H1 (cell line): ENCODE results near the gene CGB7. TPM values are rescaled to one million over a fixed set of nuclear protein-coding genes. Genes with fewer than 3 reads are reported as not detected.
"Not testable (repeated sequence)": the region's sequence is repeated elsewhere in the genome, so short reads cannot be mapped to it uniquely, and the experiment has no call there.

Experiments used
- CTCF ChIA-PET: fragments of 300-600 bp; sonication (Branson Sonifier 250); formaldehyde crosslinking; loops from one replicate; lab custom pipeline; 2021; ENCODE audit not compliant: partially characterized antibody; lab: Charles Lee
- POLR2A ChIA-PET: fragments of 300-600 bp; sonication (Branson Sonifier 250); formaldehyde crosslinking; loops from one replicate; lab custom pipeline; 2021; ENCODE audit warnings: inconsistent platforms; ENCODE audit not compliant: partially characterized antibody; lab: Charles Lee
- DNase-seq, 2 experiments: peaks; one replicate each; pipeline versions ENCODE4 v3.0.0 to v3.0.0-alpha.2; 2010 to 2022; ENCODE audit warnings: low spot score in 2 of 2, low read depth in 1 of 2, mixed read lengths in 1 of 2
- FAIRE-seq: peaks from 2 replicates; lab custom pipeline; 2011; peaks lifted over from hg19 to GRCh38; lab: Jason Lieb, UNC
- H2AFZ ChIP-seq: 2 replicates; pipeline ENCODE4 v1.8.1; 2012; ENCODE audit warnings: low read length, inconsistent platforms
- H2AK5ac ChIP-seq: 2 replicates; pipeline ENCODE4 v1.6.1; 2013; ENCODE audit warnings: low read depth, low read length
- H2BK120ac ChIP-seq: replicated peaks from 2 replicates; pipeline ENCODE3; 2013; ENCODE audit warnings: low read depth, low read length, inconsistent platforms
- H2BK12ac ChIP-seq: 2 replicates; pipeline ENCODE4 v1.6.1; 2013; ENCODE audit warnings: low read depth, low read length
- H2BK15ac ChIP-seq: 2 replicates; pipeline ENCODE4 v1.6.1; 2013; ENCODE audit warnings: low read length
- H2BK20ac ChIP-seq: 2 replicates; pipeline ENCODE4 v1.6.1; 2013; ENCODE audit warnings: low read length
- H2BK5ac ChIP-seq: 2 replicates; pipeline ENCODE4 v1.6.1; 2013; ENCODE audit warnings: low read depth, low read length
- H3K14ac ChIP-seq: 2 replicates; pipeline ENCODE4 v1.6.1; 2013; ENCODE audit warnings: inconsistent platforms; ENCODE audit not compliant: insufficient read length
- H3K18ac ChIP-seq: 2 replicates; pipeline ENCODE4 v1.6.1; 2013; ENCODE audit warnings: low read length; ENCODE audit errors: extremely low read depth
- H3K23ac ChIP-seq: 2 replicates; pipeline ENCODE4 v1.6.1; 2013; ENCODE audit warnings: inconsistent platforms; ENCODE audit not compliant: insufficient read length
- H3K23me2 ChIP-seq: 2 replicates; pipeline ENCODE4 v1.6.1; 2013; ENCODE audit warnings: low read depth, low read length
- H3K27ac ChIP-seq: 2 replicates; pipeline ENCODE4 v1.6.1; 2011; ENCODE audit warnings: low read depth, low read length, inconsistent platforms
- H3K27me3 ChIP-seq, 4 experiments: replicated peaks in 1 of 4; 1 replicate in 1 of 4; 2 replicates in 3 of 4; pipeline versions ENCODE4 v1.6.1 to v1.8.1; 2011 to 2013; ENCODE audit warnings: low read length in 3 of 4, mild to moderate bottlenecking in 3 of 4, inconsistent platforms in 2 of 4, mixed read lengths in 2 of 4, moderate library complexity in 1 of 4; ENCODE audit not compliant: control insufficient read depth in 3 of 4, insufficient read depth in 3 of 4; ENCODE audit errors: extremely low read depth in 1 of 4
- H3K36me3 ChIP-seq, 4 experiments: 2 replicates each; pipeline versions ENCODE4 v1.6.1 to v1.8.1; 2011 to 2013; ENCODE audit warnings: mild to moderate bottlenecking in 4 of 4, low read length in 3 of 4, moderate library complexity in 2 of 4, control low read depth in 1 of 4, inconsistent platforms in 1 of 4; ENCODE audit not compliant: insufficient read depth in 4 of 4, control insufficient read depth in 2 of 4
- H3K4ac ChIP-seq: replicated peaks from 2 replicates; pipeline ENCODE3; 2013; ENCODE audit warnings: low read length, low read depth, mixed read lengths, inconsistent platforms; ENCODE audit not compliant: insufficient read length
- H3K4me1 ChIP-seq, 4 experiments: replicated peaks in 1 of 4; 1 replicate in 1 of 4; 2 replicates in 3 of 4; pipeline versions ENCODE4 v1.6.1 to v1.8.1; 2011 to 2013; ENCODE audit warnings: low read length in 3 of 4, inconsistent platforms in 2 of 4, mixed read lengths in 1 of 4; ENCODE audit not compliant: insufficient read depth in 4 of 4, control insufficient read depth in 3 of 4
- H3K4me2 ChIP-seq, 2 experiments: 2 replicates each; pipeline versions ENCODE4 v1.6.1 to v1.8.1; 2011 to 2013; ENCODE audit warnings: low read depth in 2 of 2, low read length in 2 of 2, control low read depth in 1 of 2, inconsistent platforms in 1 of 2, mild to moderate bottlenecking in 1 of 2; ENCODE audit not compliant: insufficient read depth in 1 of 2
- H3K4me3 ChIP-seq, 4 experiments: fragments of 200-600, 300-600 bp in 1 of 4; sonication (generic), shearing (Covaris generic), sonication (Bioruptor Twin) in 1 of 4; 2 replicates each; pipeline versions ENCODE4 v1.5.1 to v1.8.1; 2011 to 2016; ENCODE audit warnings: low read length in 4 of 4, low read depth in 3 of 4, control low read depth in 2 of 4, inconsistent platforms in 2 of 4, mild to moderate bottlenecking in 2 of 4, mixed read lengths in 1 of 4, moderate library complexity in 1 of 4; ENCODE audit not compliant: insufficient read depth in 2 of 4; ENCODE audit errors: extremely low read depth in 1 of 4
- H3K56ac ChIP-seq: replicated peaks from 2 replicates; pipeline ENCODE3; 2013; ENCODE audit warnings: low read depth, mild to moderate bottlenecking, mixed read lengths, low read length, inconsistent platforms; ENCODE audit not compliant: insufficient read length
- H3K79me1 ChIP-seq: 2 replicates; pipeline ENCODE4 v1.6.1; 2013; ENCODE audit warnings: low read depth, low read length, control low read depth
- H3K79me2 ChIP-seq, 2 experiments: 2 replicates each; pipeline versions ENCODE4 v1.6.1 to v1.8.1; 2012 to 2013; ENCODE audit warnings: low read length in 2 of 2, mild to moderate bottlenecking in 2 of 2, inconsistent platforms in 1 of 2; ENCODE audit not compliant: insufficient read depth in 2 of 2, control insufficient read depth in 1 of 2
- H3K9ac ChIP-seq, 4 experiments: replicated peaks in 1 of 4; 1 replicate in 1 of 4; 2 replicates in 3 of 4; pipeline versions ENCODE4 v1.6.1 to v1.8.1; 2011 to 2013; ENCODE audit warnings: low read depth in 3 of 4, low read length in 3 of 4, control low read depth in 2 of 4, mild to moderate bottlenecking in 2 of 4, moderate library complexity in 2 of 4, inconsistent platforms in 1 of 4; ENCODE audit errors: extremely low read depth in 1 of 4
- H3K9me3 ChIP-seq, 2 experiments: 2 replicates each; pipeline versions ENCODE4 v1.6.1 to v1.8.1; 2012 to 2013; ENCODE audit warnings: mild to moderate bottlenecking in 2 of 2, moderate library complexity in 2 of 2, control low read depth in 1 of 2, inconsistent platforms in 1 of 2, low read depth in 1 of 2, low read length in 1 of 2, mixed read lengths in 1 of 2; ENCODE audit not compliant: insufficient read depth in 2 of 2
- H4K20me1 ChIP-seq, 2 experiments: replicated peaks in 1 of 2; 2 replicates each; pipeline versions ENCODE3 to v1.8.1; 2011 to 2013; ENCODE audit warnings: inconsistent platforms in 2 of 2, low read length in 2 of 2, mild to moderate bottlenecking in 1 of 2; ENCODE audit not compliant: insufficient read depth in 2 of 2, control insufficient read depth in 1 of 2
- H4K5ac ChIP-seq: 2 replicates; pipeline ENCODE4 v1.6.1; 2013; ENCODE audit warnings: low read length, low read depth, mixed read lengths, inconsistent platforms; ENCODE audit not compliant: insufficient read length
- H4K8ac ChIP-seq: 2 replicates; pipeline ENCODE4 v1.8.0; 2013; ENCODE audit warnings: mild to moderate bottlenecking, moderate library complexity, low read length, inconsistent platforms; ENCODE audit not compliant: insufficient read depth; ENCODE audit errors: extremely low read depth
- H4K91ac ChIP-seq: replicated peaks from 2 replicates; pipeline ENCODE3; 2013; ENCODE audit warnings: low read length, mixed read lengths, inconsistent platforms; ENCODE audit not compliant: insufficient read length
- CREB1 ChIP-seq: IDR thresholded peaks from 2 replicates; pipeline ENCODE4 v1.6.1; 2012; ENCODE audit warnings: inconsistent platforms
- TBP ChIP-seq: IDR thresholded peaks from 2 replicates; pipeline ENCODE4 v1.6.1; 2011; ENCODE audit warnings: low read depth, low read length, improper control_type of control experiment
- WGBS, 2 experiments: shearing (Covaris generic) in 1 of 2; methylation state at CpG; one replicate each; pipeline versions ENCODE4 v1.1.6 to v1.1.7; 2013 to 2015; ENCODE audit warnings: low lambda C conversion rate in 2 of 2, mixed read lengths in 2 of 2, inconsistent platforms in 1 of 2, low coverage in 1 of 2, missing lambda C conversion rate in 1 of 2; ENCODE audit not compliant: insufficient replicate concordance in 2 of 2, insufficient coverage in 1 of 2, insufficient read length in 1 of 2; ENCODE audit errors: extremely low coverage in 1 of 2, missing lambda C conversion rate in 1 of 2; 5-methylcytosine and 5-hydroxymethylcytosine counted together
- polyA plus RNA-seq, 7 experiments: library from polyadenylated mRNA; depleted of rRNA in 3 of 7; stranded (reverse) in 5 of 7; unstranded in 2 of 7; fragments of >200 nt in 5 of 7; fragments of 200-250 nt in 2 of 7; gene quantifications; 1 replicate in 5 of 7; 2 replicates in 1 of 7; 4 replicates in 1 of 7; pipeline versions ENCODE4 v1.2.1 to v1.2.3, GENCODE V29; 2011 to 2013; ENCODE audit warnings: missing spikeins in 2 of 7, mixed read lengths in 2 of 7
- total RNA-seq: library from RNA; stranded (reverse); fragmentation: NEBNext Ultra II Directional; extraction: Animal tissue kit (Norgen Biotek cat#: 25700); gene quantifications from 2 replicates; pipeline ENCODE4 v1.2.1, GENCODE V29; 2021
- TF ChIP-seq, protein P1 (sequence below): IDR thresholded peaks from 2 replicates; pipeline ENCODE4 v1.6.1; 2012; ENCODE audit warnings: inconsistent platforms

CGB7 gene
- total and polyA plus RNA-seq, 2 of the 8 experiments (the other 6 are each of a cell fraction or from before 2014, with no cell fraction given), result 1.2 to 2.2 TPM

DNA sequence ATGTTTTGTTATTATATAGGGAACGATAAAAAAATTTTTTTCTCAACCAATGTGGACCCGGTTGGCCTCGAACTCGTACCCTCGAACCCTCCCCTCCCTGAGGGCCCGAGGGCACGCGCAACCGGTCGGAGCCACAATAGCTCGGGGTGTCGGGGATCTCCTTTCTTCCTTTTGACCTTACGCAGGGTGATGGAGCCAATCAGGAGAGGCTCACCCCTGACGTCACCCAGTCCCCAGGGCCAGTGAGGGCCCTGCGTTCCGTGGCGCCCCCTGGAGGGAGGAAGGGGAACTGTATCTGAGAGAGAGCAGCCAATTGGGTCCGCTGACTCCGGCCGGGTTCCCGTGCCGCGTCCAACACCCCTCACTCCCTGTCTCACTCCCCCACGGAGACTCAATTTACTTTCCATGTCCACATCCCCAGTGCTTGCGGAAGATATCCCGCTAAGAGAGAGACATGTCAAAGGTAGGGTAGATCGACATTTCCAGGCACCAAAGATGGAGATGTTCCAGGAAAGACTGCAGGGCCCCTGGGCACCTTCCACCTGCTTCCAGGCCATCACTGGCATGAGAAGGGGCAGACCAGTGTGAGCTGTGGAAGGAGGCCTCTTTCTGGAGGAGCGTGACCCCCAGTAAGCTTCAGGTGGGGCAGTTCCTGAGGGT, 25.8 kb downstream of the CGB7 start, which contains the start of gene CGB2 (continued):
- TF ChIP-seq CREB1 (peak; percentile 76), TBP (peak; percentile 98)
- TF ChIP-seq, protein P1, sequence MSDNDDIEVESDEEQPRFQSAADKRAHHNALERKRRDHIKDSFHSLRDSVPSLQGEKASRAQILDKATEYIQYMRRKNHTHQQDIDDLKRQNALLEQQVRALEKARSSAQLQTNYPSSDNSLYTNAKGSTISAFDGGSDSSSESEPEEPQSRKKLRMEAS, result peak; percentile 62; the same call in 1 of the 2 replicates

DNA sequence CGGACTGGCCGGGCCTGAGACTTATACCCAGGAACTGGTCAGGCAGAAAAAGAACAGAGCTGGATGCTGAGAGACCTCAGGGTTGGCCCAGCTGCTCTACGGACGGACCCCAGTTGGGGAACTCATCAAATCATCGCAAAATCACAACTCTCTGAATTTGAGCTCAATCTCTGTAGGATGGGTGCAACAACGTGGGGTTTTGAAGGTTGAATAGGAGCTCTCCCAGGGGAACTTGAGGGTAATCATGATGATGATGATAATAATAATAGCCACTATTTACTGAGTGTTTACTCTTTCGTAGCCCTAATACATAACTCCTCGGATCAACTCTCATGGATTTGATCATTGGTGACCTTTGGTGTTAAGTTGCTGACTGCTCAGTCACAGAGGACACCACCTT, 27.2 kb downstream of the CGB7 start:
- DNase-seq, H3K27me3 ChIP-seq, H3K9ac ChIP-seq, H4K8ac ChIP-seq, H3K79me2 ChIP-seq, H3K23me2 ChIP-seq, H2BK20ac ChIP-seq, H3K4me3 ChIP-seq, H3K27ac ChIP-seq, H3K4me1 ChIP-seq, H3K79me1 ChIP-seq, H3K56ac ChIP-seq, H2AFZ ChIP-seq, H3K4me2 ChIP-seq, H2BK12ac ChIP-seq, FAIRE-seq, H3K4ac ChIP-seq, H3K18ac ChIP-seq, H2BK120ac ChIP-seq, H4K91ac ChIP-seq, H4K20me1 ChIP-seq, POLR2A ChIA-PET, H3K23ac ChIP-seq, H2BK15ac ChIP-seq, H2BK5ac ChIP-seq, H3K14ac ChIP-seq, H3K36me3 ChIP-seq, H4K5ac ChIP-seq, H2AK5ac ChIP-seq, H3K9me3 ChIP-seq: not testable (repeated sequence)
- 92% methylated on average over 4 of the region's 8 CpGs; no CpG with 5 or more reads in 1 of the 2 experiments for WGBS, 2 experiments
- CTCF ChIA-PET, result interaction anchor here (0.5 to 2.5 kb wide), 2 partner anchors 11 to 33 kb away, joined by 3 to 9 read pairs; a partner anchor contains a TSS
